GM21526 (cell line): ENCODE results near the gene VPS18.
A peak's percentile ranks its signal among the peaks of the same experiment; 100 is the strongest.

Experiments used
- ATAC-seq: cut with Tn5 transposase; IDR thresholded peaks from one replicate; pipeline ENCODE4 v1.9.1; 2021; ENCODE audit warnings: moderate library complexity; ENCODE audit not compliant: unreplicated experiment, low FRiP score

VPS18 gene

DNA sequence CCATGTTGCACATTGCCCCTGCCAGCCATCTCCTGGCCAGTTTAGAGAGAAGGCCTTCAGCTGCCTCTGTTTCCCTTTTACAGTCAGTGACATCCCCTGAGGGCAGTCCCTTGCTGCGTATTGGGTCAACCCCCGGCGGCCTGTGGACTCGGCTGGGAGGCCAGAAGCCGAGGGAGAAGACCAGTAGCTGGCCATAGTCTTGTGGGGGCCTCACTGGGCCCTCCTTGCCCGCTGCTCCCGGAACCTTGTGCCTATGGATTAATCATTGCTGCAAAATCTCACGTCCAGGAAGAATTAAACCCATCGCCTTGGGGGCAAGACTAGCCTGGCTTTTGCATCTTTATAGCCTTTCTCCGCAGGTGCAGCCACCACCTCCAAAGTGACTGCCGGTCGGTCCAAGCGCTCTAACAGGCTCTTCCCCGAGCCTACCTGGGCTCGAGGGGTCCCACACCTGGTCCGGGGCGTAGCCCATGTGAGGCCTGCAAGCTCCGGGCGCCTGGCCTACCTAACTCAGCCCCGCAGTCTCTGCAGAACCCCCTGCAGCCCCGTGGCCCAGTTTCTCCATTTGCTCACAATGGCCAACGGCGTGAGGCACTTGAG is 58.2 kb downstream of the VPS18 start:
- no peak for ATAC-seq

DNA sequence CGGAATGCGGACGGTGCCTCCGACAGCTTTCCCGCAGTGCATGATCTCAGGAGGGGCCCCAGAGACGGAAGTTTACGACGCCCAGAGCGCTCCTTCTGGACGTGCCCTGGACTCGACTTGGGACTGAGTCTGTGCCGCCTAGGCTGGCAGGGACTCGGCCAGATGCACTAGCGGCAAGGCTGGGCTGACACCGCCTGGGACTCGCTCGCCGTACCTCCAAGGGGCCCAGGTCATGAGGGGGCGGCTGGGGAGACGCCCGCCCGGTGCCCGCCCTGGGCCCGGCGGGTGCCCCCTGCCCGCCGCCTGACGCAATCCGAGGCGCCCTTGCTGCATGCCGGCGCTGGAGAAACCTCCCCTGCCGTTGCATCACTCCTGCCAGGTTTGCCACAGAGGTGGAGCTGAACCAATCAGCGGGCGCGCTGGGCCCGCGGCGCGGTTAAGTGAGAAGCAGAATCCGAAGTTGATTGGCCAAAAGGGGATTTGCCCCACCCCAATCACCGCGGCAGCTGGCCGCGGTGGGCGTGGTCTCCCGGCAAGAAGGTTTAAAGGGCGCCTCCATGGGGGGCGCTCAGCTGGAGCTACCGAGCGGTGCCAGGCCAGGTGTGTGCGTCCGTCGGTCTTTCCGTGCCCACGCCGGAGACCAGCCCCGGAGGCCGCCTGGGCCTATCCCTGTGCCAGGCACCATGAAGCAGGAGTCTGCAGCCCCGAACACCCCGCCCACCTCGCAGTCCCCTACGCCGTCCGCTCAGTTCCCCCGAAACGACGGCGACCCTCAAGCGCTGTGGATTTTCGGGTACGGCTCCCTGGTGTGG is 58.9 kb downstream of the VPS18 start, which contains the start of gene CHAC1:
Gene CHAC1, plus strand, starts transcription at position 571 of the 812 bp plus-strand sequence. Its CDS starts 113 bp downstream, at position 684.
- peak; percentile 88 for ATAC-seq
